HT1080 (cell line): ENCODE measurements around the gene GLA. TPM values are rescaled to one million over a fixed set of nuclear protein-coding genes. Genes with fewer than 3 reads are reported as not detected.

Experiments
- DNase-seq: peaks from one replicate; pipeline ENCODE4 v3.0.0-alpha.2; 2015; ENCODE audit warnings: low read depth
- polyA plus RNA-seq, 2 experiments: library from polyadenylated mRNA; depleted of rRNA; stranded (reverse); fragments of >200 nt; gene quantifications; 2 replicates each; pipeline ENCODE4 v1.2.3, GENCODE V29; 2015
- total RNA-seq: library from RNA; depleted of rRNA; stranded (reverse); fragments of >200 nt; shearing (Covaris generic); gene quantifications from 2 replicates; pipeline ENCODE4 v1.2.3, GENCODE V29; 2014; rRNA removed

Gene GLA
- total RNA-seq = 40.9 and 48.2 TPM in 2 replicates
- polyA plus RNA-seq (2015; cell fraction: cytosol; rRNA removed) = 27.1 and 29.4 TPM in 2 replicates
- polyA plus RNA-seq (2015; cell fraction: nucleus; rRNA removed) = 58.7 and 59.9 TPM in 2 replicates

- peak; percentile 99 for DNase-seq
Observed at GRCh38 chrX:101407748-101408531, at the start of gene GLA, which contains the start of gene HNRNPH2. Gene GLA, minus strand, starts transcription at chrX:101407925. Its CDS starts 22 bp downstream, at chrX:101407903. Gene HNRNPH2, plus strand, starts transcription at chrX:101408222. Its CDS starts 3,767 bp downstream, at chrX:101411989.

- no peak for DNase-seq
Observed at GRCh38 chrX:101452056-101452455, 44.3 kb upstream of the GLA start.

- peak; percentile 2 for DNase-seq
Observed at GRCh38 chrX:101450961-101451360, 43.2 kb upstream of the GLA start.

DNA sequence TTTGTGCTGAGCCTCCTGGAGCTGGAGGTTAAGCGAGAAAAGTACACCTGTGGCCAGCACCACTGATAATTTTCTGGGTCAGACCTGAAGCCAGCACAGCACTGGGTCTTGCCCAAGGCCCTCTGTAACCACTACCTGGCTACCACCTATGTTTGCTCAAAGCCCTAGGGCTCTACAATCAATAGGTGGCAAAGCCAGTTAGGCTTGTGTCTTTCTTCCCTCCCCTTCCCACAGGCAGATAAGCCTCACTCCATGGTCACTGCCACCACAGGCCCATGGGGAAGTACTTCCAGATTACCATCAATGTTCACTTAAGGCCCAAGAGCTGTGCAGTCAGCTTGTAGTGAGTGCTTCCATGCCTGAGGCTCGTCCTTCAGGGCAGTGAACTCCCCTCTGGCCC lies 42.4 kb upstream of the GLA start:
- DNase-seq = no peak

GRCh38 chrX:101449279-101449678 lies 41.6 kb upstream of the GLA start:
- no peak for DNase-seq

DNA sequence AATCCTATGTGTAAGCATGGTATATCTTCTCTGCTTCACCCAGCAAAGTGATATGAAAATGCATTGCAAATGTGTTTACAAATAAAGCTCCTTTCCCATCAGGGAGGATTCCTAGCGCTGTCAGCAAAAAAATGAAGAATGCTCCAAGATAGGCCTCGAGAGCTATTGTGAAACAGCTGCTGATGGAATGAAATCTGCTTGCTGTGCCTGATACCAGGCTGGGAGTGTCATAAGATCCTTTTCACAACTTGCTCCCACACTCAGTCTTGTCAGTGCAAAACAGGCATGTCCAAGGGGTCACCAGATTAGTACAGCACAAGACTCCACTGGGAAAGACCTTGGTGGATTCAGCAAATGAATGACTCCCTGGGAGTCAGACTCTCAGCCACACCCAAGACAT lies 34.4 kb upstream of the GLA start:
- DNase-seq = no peak

GRCh38 chrX:101430457-101431078 lies 22.8 kb upstream of the GLA start:
- DNase-seq = peak; percentile 60

DNA sequence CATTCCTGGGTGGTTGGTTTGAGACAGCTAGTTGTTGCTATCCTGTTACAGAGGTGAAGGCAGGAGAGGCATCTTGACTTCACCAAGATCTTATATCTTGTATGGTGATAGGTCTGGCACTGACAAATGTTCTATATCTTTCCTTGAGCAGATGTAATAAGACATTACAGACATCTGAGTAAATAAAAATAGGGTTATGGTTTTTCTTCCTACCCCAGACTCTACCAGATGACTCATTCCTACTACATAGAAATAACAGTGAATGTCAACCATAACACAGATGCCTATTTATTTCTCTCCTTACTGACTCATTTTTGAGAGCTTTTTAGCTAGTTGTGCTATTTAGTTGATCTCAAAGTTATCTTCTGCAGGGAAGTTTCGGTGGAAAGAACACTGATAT lies 22.2 kb upstream of the GLA start:
- peak; percentile 46 for DNase-seq

DNA sequence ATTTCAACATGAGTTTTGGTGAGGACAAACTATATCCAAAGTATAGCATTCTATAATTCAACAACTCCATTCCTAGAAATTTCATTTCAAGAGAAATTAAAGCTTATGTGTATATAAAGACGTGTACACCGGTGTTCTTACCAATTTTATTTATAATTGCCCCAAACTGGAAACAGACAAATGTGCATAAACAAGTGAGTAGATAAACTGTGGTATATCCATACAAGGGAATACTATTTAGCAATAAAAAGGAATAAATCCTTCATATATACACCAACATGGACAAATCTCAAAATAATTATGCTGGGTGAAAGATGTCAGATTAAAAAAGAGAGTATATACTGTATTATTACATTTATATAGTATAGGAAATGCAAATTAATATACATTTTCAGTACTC lies 20.2 kb upstream of the GLA start:
- no peak for DNase-seq

GRCh38 chrX:101419489-101419888 lies 11.8 kb upstream of the GLA start:
- no peak for DNase-seq

DNA sequence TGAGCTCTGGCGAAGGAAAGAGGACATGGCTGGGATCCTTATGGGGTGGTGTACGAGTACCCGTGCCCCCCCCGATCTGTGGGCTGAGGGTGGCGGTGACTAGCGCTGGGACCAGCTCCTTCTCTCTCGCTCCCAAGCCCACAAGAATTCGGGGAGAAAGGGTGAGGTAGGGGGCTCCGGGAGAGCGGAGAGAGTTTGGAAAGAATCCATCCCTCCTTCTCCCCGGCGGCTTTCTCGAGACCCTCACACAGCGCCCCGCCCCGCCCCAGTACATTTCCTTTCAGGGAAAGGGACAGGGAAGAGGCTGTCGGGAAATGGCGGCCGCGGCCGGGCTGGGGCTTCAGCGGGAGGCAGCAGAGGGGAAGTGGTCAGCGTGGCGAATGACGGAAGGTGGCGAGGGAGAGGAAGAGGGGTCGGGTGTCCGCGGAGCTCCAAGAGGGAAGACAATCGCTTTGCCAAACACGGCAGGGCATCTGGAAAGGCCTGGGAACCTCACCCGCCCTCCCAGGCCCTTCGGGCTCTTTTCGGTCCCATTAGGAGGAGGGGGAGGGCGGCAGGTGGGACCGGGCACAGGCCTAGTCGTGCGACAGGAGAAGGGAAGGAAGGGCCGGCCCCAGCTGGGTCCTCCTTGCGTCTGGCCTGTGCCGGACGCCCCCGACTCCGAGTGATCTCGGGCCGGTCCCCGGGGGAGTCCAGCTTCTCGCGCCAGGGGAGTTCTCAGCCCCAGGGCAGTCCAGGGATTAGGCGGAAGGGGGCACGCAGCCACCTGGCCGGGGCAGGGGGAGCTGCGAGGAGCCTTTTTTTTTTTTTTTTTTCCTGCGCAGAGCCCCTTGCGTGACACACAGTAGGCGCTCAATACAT lies 10.5 kb upstream of the GLA start:
- peak; percentile 20 for DNase-seq

- DNase-seq = no peak
Observed at GRCh38 chrX:101417190-101417589, 9.5 kb upstream of the GLA start.

GRCh38 chrX:101416691-101417090 lies 9.0 kb upstream of the GLA start:
- no peak for DNase-seq

DNA sequence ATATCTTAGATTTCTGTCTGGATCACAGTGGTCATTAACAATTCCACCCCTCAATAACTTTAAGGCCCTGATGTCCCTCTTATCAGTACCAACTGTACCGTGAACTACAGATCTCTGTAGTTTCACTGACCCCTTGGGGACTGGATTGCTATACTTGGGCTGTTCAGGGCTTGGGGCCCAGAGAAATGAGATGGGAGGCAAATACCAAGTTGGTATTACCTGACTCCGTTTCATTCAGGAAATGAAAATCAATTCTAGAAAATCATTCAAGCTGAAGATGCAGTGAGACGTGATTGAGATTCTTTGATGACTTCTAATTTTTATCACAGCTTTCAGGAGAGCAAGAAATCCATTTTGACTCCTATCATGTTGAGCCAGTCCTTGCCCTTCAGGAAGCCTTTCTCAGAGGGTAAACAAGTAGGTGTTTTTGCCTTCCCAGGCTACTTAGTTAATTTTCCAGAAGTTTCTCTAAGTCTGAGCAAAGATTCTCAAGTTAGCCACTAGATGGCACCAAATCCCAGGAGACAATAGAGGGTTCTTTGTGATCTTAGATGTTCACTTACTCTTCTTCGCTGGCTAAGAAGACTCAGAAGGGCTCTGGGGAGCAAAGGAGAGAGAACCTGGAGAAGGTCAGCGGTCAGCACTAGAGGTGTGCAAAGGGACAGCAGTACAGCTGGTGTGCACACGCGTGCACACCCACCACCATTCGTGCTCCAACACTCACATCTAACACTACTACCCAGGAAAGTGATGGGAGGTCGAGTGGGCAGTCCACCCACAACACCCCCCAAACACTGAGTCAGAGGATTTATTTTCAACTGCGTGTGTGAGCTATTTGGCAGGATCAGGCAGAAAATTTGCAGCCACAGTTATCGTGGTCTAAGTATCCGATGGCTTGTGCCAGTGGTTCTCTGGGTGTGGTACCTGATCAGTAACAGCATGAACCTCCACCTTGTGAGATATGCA lies 7.7 kb upstream of the GLA start:
- DNase-seq = no peak

DNA sequence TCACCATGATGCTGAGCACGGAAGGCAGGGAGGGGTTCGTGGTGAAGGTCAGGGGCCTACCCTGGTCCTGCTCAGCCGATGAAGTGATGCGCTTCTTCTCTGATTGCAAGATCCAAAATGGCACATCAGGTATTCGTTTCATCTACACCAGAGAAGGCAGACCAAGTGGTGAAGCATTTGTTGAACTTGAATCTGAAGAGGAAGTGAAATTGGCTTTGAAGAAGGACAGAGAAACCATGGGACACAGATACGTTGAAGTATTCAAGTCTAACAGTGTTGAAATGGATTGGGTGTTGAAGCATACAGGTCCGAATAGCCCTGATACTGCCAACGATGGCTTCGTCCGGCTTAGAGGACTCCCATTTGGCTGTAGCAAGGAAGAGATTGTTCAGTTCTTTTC lies 4.3 kb upstream of the GLA start:
- DNase-seq = no peak

DNA sequence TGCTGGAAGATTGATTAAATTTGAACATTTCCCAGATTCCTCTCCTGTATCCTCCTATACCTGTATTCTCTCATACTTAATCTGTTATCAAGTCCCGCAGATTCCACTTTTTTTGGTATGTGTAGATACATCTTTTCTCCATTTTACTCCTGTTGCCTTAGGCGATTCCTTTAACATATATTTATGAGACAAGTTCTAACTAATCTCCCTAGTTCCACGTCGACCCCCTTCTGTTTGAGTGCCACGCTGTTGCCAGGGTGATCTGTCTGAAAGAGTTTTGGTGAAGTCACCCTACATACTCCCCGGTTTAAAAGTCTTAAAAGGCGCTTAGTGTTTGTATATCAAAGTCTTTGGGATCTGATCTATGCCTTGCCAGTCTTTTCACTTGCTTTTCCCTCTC lies 2.7 kb upstream of the GLA start:
- DNase-seq = no peak

- DNase-seq = no peak
Observed at GRCh38 chrX:101409043-101409442, 1.3 kb upstream of the GLA start.

- DNase-seq = no peak
Observed at GRCh38 chrX:101408532-101408841, 762 bp upstream of the GLA start.

- no peak for DNase-seq
Observed at GRCh38 chrX:101407167-101407747, 468 bp downstream of the GLA start.

DNA sequence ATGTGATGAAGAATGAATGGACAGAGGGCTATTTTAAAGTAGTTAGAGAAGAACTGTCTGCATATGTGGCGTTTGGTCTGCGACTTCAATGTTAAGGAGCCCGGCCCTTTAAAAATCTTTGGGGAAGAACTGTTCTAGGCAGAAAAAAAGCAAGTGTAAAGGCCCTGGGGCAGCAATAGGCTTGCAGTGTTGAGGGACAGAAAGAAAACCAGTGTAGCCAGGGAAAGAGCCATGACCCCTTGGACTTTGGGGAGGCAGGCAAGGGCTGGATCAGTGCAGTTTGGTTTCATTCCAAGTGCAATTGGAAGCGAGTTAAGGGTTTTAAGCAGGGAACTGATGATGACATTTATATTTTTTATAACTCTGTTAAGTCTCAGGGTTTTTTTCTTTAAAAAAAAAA lies 7.9 kb downstream of the GLA start:
- no peak for DNase-seq
